Measurements from ENCODE around the gene MMEL1.
A peak's percentile ranks its signal among the peaks of the same experiment; 100 is the strongest.
"Not testable (repeated sequence)": the region's sequence is repeated elsewhere in the genome, so short reads cannot be mapped to it uniquely, and the experiment has no call there.

Gene MMEL1

GRCh38 chr1:2628933-2629626, 3.7 kb downstream of the MMEL1 start:
- DNase-seq (ENCODE audit: low read depth in 1 of 2, low spot score in 1 of 2) = no peak

GRCh38 chr1:2628191-2628932, 4.5 kb downstream of the MMEL1 start:
- no peak for DNase-seq (ENCODE audit: low read depth in 1 of 2, low spot score in 1 of 2)

GRCh38 chr1:2627746-2628145, 5.1 kb downstream of the MMEL1 start:
- DNase-seq (ENCODE audit: low read depth in 1 of 2, low spot score in 1 of 2) = no peak

- DNase-seq (ENCODE audit: low read depth in 1 of 2, low spot score in 1 of 2) = not testable (repeated sequence)
Observed at GRCh38 chr1:2625748-2626147, 7.1 kb downstream of the MMEL1 start.

GRCh38 chr1:2625311-2625710, 7.5 kb downstream of the MMEL1 start:
- no peak for DNase-seq (ENCODE audit: low read depth in 1 of 2, low spot score in 1 of 2)

GRCh38 chr1:2624735-2625300, 8.0 kb downstream of the MMEL1 start:
- no peak for DNase-seq (ENCODE audit: low read depth in 1 of 2, low spot score in 1 of 2)

GRCh38 chr1:2623571-2624337, 9.1 kb downstream of the MMEL1 start:
- no peak for DNase-seq (ENCODE audit: low read depth in 1 of 2, low spot score in 1 of 2)

- no peak for DNase-seq (ENCODE audit: low read depth in 1 of 2, low spot score in 1 of 2)
Observed at GRCh38 chr1:2617971-2618470, 14.8 kb downstream of the MMEL1 start.

- DNase-seq (ENCODE audit: low read depth in 1 of 2, low spot score in 1 of 2) = no peak
Observed at GRCh38 chr1:2614145-2614544, 18.7 kb downstream of the MMEL1 start.

GRCh38 chr1:2612591-2613365, 20.0 kb downstream of the MMEL1 start:
- DNase-seq (ENCODE audit: low read depth in 1 of 2, low spot score in 1 of 2) = peak in 1 of 2 donors; percentile 2

- peak in 1 of 2 donors; percentile 0 for DNase-seq (ENCODE audit: low read depth in 1 of 2, low spot score in 1 of 2)
Observed at GRCh38 chr1:2611621-2612437, 21.0 kb downstream of the MMEL1 start.

- DNase-seq (ENCODE audit: low read depth in 1 of 2, low spot score in 1 of 2) = peak in 1 of 2 donors; percentile 2
Observed at GRCh38 chr1:2611031-2611501, 21.8 kb downstream of the MMEL1 start.

GRCh38 chr1:2610036-2610959, 22.5 kb downstream of the MMEL1 start:
- peak in 1 of 2 donors; percentile 3 for DNase-seq (ENCODE audit: low read depth in 1 of 2, low spot score in 1 of 2)

- no peak for DNase-seq (ENCODE audit: low read depth in 1 of 2, low spot score in 1 of 2)
Observed at GRCh38 chr1:2609319-2610035, 23.3 kb downstream of the MMEL1 start.

GRCh38 chr1:2607641-2608091, 25.1 kb downstream of the MMEL1 start:
- DNase-seq (ENCODE audit: low read depth in 1 of 2, low spot score in 1 of 2) = no peak

- DNase-seq (ENCODE audit: low read depth in 1 of 2, low spot score in 1 of 2) = peak in 1 of 2 donors; percentile 2
Observed at GRCh38 chr1:2606881-2607621, 25.8 kb downstream of the MMEL1 start.

- DNase-seq (ENCODE audit: low read depth in 1 of 2, low spot score in 1 of 2) = no peak
Observed at GRCh38 chr1:2606396-2606880, 26.4 kb downstream of the MMEL1 start.
